ENCODE results near the gene PATL1.
A peak's percentile ranks its signal among the peaks of the same experiment; 100 is the strongest.
"Not testable (repeated sequence)": the region's sequence is repeated elsewhere in the genome, so short reads cannot be mapped to it uniquely, and the experiment has no call there.

PATL1 gene

DNA sequence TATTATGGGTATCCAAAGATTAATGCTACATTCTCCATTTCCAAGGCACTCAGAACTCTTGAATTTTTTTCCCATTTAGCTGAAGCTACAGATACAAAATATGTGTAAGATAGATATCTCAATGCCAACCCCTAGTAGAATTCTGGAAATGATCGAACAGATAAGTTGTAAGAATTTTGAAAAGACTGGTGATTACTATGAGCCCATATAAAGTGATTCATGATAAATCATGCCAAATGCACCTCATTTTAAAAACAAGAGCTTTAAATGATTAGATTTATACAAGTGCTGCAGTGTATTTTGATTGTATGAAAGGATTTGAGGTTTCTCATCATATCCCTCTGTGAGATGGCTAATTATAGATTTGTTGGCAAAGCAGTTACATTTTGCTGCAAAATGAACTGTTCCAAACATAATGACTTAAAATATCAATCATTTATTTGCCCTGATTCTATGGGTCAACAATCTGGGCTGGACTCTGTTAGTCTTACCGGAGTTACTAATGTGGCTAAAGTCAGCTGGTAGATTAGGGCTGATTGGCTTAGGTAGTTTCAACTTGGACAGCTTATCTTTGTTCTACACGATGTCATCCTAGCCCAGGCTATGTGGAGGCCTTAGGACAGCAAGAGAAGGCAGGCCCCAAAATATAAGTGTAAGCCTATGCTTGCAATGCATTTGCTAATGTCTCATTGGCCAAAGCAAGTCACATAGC is 41.5 kb upstream of the PATL1 start:
- TF ChIP-seq ZFP30 (CRISPR knock-in tag; IDR thresholded peaks at IDR 0.05) (no peak), TOX (CRISPR knock-in tag; IDR thresholded peaks at IDR 0.05; ENCODE audit: borderline replicate concordance) (no peak), ZNF565 (CRISPR knock-in tag; conservative IDR thresholded peaks at IDR 0.05; ENCODE audit: low read depth) (no peak), RARB (CRISPR knock-in tag; IDR thresholded peaks at IDR 0.05) (no peak), ISL1 (CRISPR knock-in tag; IDR thresholded peaks at IDR 0.05) (no peak)
- ATAC-seq: no peak

DNA sequence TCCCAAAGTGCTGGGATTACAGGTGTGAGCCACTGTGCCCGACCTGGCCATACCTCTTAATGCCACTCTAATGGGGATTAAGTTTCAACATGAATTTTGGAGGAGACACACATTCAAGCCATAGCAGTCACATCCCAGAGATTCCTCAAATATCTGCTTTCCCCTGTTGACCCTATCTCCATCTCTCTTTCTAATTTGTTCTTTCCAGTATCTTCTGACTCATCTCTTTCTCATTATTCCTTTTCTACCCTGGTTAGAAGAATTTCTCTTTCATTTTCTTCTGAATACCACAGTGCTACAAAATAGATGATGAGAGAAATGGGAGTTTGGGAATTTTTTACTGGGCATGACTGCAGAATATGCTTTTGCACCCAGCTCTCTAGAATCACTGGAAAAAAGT is 39.7 kb upstream of the PATL1 start:
- no peak for TF ChIP-seq ZC3H10 (CRISPR knock-in tag; IDR thresholded peaks at IDR 0.05)
- no peak for TF ChIP-seq ZNF8 (CRISPR knock-in tag; IDR thresholded peaks at IDR 0.05)
- peak; percentile 24; the same call in 2 of the 3 replicates for ATAC-seq

DNA sequence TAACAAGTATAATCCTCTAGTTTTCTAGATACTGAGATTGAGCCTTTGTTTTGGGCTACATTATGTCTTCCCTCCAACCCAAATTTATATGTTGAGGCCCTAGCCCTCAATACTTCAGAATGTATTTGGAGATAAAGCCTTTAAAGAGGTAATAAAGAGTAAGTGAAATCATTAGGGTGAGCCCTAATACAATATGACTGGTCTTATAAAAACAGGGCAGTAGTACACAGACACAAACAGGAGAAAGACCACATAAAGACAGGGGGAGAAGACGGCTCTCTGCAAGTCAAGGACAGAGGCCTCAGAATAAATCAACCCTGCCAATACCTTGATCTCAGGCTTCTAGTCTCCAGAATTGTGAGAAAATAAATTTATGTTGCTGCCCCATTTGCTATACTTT is 38.5 kb upstream of the PATL1 start:
- ATAC-seq: peak; percentile 27
- TF ChIP-seq SNAI2 (CRISPR knock-in tag; IDR thresholded peaks at IDR 0.05) (no peak), ZNF70 (CRISPR knock-in tag; IDR thresholded peaks at IDR 0.05) (no peak), ISL1 (CRISPR knock-in tag; IDR thresholded peaks at IDR 0.05) (no peak)
- TF ChIP-seq, protein P1, sequence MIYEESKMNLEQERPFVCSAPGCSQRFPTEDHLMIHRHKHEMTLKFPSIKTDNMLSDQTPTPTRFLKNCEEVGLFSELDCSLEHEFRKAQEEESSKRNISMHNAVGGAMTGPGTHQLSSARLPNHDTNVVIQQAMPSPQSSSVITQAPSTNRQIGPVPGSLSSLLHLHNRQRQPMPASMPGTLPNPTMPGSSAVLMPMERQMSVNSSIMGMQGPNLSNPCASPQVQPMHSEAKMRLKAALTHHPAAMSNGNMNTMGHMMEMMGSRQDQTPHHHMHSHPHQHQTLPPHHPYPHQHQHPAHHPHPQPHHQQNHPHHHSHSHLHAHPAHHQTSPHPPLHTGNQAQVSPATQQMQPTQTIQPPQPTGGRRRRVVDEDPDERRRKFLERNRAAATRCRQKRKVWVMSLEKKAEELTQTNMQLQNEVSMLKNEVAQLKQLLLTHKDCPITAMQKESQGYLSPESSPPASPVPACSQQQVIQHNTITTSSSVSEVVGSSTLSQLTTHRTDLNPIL (CRISPR knock-in tag; IDR thresholded peaks at IDR 0.05; ENCODE audit: low read depth): no peak

DNA sequence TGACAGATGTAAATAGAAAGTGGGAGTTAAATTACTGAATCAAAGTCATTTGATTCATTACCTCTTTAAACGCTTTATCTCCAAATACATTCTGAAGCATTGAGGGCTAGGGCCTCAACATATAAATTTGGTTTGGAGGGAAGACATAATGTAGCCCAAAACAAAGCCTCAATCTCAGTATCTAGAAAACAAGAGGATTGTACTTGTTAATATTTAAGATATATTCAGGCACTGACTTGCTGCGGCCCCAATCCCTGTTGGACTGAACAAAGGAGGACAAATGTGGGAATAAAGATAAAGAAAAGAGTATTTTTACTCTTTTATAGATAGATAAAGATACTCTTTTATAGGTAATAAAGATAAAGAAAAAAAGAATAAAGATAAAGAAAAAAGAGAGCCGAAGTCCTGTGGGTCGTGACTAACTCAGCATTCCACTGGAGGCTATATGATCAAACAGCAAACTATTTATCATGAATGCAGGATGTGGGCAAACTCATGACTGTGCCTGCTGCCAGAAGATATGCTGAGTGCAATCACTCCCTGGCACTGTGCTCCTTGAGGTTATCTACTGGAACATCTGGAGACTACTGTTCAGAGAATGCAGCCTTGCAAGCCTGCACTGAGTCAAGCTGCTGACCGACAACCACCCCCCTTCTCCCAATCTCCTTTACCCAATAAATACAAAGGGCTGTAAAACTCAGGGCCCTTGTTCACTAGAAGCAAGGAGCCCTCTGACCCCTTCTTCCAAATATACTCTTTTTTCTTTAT is 37.9 kb upstream of the PATL1 start:
- peak; percentile 84 for ATAC-seq
- TF ChIP-seq ARNTL (CRISPR knock-in tag; IDR thresholded peaks at IDR 0.05; ENCODE audit: borderline replicate concordance, low read depth) (no peak), PPARA (CRISPR knock-in tag; IDR thresholded peaks at IDR 0.05; ENCODE audit: borderline replicate concordance) (no peak), TOX (CRISPR knock-in tag; IDR thresholded peaks at IDR 0.05; ENCODE audit: borderline replicate concordance) (no peak), ZFP3 (CRISPR knock-in tag; IDR thresholded peaks at IDR 0.05) (no peak), GLIS3 (CRISPR knock-in tag; IDR thresholded peaks at IDR 0.05) (no peak), OSR1 (CRISPR knock-in tag; IDR thresholded peaks at IDR 0.05) (no peak), TCF4 (CRISPR knock-in tag; IDR thresholded peaks at IDR 0.05; ENCODE audit: borderline replicate concordance) (no peak), ISL1 (CRISPR knock-in tag; IDR thresholded peaks at IDR 0.05) (no peak)
- TF ChIP-seq, protein P2, sequence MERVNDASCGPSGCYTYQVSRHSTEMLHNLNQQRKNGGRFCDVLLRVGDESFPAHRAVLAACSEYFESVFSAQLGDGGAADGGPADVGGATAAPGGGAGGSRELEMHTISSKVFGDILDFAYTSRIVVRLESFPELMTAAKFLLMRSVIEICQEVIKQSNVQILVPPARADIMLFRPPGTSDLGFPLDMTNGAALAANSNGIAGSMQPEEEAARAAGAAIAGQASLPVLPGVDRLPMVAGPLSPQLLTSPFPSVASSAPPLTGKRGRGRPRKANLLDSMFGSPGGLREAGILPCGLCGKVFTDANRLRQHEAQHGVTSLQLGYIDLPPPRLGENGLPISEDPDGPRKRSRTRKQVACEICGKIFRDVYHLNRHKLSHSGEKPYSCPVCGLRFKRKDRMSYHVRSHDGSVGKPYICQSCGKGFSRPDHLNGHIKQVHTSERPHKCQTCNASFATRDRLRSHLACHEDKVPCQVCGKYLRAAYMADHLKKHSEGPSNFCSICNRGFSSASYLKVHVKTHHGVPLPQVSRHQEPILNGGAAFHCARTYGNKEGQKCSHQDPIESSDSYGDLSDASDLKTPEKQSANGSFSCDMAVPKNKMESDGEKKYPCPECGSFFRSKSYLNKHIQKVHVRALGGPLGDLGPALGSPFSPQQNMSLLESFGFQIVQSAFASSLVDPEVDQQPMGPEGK (CRISPR knock-in tag; IDR thresholded peaks at IDR 0.05; ENCODE audit: borderline replicate concordance): no peak
- TF ChIP-seq, protein P3, sequence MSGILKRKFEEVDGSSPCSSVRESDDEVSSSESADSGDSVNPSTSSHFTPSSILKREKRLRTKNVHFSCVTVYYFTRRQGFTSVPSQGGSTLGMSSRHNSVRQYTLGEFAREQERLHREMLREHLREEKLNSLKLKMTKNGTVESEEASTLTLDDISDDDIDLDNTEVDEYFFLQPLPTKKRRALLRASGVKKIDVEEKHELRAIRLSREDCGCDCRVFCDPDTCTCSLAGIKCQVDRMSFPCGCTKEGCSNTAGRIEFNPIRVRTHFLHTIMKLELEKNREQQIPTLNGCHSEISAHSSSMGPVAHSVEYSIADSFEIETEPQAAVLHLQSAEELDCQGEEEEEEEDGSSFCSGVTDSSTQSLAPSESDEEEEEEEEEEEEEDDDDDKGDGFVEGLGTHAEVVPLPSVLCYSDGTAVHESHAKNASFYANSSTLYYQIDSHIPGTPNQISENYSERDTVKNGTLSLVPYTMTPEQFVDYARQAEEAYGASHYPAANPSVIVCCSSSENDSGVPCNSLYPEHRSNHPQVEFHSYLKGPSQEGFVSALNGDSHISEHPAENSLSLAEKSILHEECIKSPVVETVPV (CRISPR knock-in tag; IDR thresholded peaks at IDR 0.05): no peak
- TF ChIP-seq, protein P1 (CRISPR knock-in tag; IDR thresholded peaks at IDR 0.05; ENCODE audit: low read depth): no peak

DNA sequence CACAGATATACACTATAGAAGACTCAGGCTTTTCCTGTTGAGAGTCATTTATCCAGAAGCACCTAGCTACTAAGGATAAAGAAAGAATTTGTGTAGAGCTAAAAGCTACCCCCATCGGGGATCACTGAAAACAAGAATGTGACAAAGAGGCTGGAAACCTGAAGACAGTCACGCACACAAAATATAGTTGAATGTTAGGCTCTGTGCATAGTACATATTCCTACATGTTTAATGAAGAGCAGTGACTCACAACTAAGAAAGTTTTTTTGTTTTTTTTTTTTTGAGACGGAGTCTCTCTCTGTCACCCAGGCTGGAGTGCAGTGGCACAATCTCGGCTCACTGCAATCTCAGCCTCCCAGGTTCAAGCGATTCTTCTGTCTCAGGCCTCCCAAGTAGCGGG is 36.5 kb upstream of the PATL1 start:
- no peak for ATAC-seq
- TF ChIP-seq, protein P4, sequence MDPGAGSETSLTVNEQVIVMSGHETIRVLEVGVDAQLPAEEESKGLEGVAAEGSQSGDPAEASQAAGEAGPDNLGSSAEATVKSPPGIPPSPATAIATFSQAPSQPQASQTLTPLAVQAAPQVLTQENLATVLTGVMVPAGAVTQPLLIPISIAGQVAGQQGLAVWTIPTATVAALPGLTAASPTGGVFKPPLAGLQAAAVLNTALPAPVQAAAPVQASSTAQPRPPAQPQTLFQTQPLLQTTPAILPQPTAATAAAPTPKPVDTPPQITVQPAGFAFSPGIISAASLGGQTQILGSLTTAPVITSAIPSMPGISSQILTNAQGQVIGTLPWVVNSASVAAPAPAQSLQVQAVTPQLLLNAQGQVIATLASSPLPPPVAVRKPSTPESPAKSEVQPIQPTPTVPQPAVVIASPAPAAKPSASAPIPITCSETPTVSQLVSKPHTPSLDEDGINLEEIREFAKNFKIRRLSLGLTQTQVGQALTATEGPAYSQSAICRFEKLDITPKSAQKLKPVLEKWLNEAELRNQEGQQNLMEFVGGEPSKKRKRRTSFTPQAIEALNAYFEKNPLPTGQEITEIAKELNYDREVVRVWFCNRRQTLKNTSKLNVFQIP (CRISPR knock-in tag; IDR thresholded peaks at IDR 0.05; ENCODE audit: borderline replicate concordance, low read depth): no peak

DNA sequence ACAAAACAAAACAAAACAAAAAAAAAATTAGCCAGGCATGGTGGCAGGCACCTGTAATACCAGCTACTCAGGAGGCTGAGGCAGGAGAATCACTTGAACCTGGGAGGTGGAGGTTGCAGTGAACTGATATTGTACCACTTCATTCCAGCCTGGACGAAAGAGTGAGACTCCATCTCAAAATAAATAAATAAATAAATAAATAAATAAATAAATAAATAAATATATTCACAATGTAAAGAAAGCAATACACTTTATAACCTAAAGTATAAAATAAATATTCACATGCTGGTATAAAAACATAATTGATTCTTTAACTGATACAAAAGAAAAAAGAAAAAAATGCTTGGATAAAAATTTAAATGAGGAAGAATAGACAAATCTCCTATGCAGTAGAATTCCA is 34.7 kb upstream of the PATL1 start:
- ATAC-seq: not testable (repeated sequence)

DNA sequence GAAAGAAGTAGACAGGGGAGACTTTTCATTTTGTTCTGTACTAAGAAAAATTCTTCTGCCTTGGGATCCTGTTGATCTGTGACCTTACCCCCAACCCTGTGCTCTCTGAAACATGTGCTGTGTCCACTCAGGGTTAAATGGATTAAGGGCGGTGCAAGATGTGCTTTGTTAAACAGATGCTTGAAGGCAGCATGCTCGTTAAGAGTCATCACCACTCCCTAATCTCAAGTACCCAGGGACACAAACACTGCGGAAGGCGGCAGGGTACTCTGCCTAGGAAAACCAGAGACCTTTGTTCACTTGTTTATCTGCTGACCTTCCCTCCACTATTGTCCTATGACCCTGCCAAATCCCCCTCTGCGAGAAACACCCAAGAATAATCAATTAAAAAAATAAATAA is 31.3 kb upstream of the PATL1 start:
- ATAC-seq: not testable (repeated sequence)
